SU-DHL-6 (cell line): Measurements from ENCODE around the gene APOC3.

Experiments
- CTCF ChIP-seq: fragments of 200-600 bp; sonication (generic); IDR thresholded peaks from one replicate; pipeline ENCODE4 v1.5.1; 2017; ENCODE audit warnings: antibody characterized with exemption, mild to moderate bottlenecking, low read length, moderate library complexity; ENCODE audit not compliant: insufficient read depth, poor library complexity, severe bottlenecking
- EZH2phosphoT487 ChIP-seq: fragments of 200-600 bp; sonication (generic), shearing (Covaris generic); conservative IDR thresholded peaks from 2 replicates; pipeline ENCODE4 v1.6.1; 2018; ENCODE audit warnings: mild to moderate bottlenecking, antibody characterized with exemption, low read length, moderate library complexity, mixed read lengths

GRCh38 chr11:116798368-116798767 is 31.3 kb upstream of the APOC3 start:
- no peak for TF ChIP-seq CTCF
- no peak for TF ChIP-seq EZH2phosphoT487
